ENCODE data around the gene PTPN6.

GRCh38 chr12:6902448-6902847 is 48.7 kb upstream of the PTPN6 start:
- TF ChIP-seq CTCF (conservative IDR thresholded peaks at IDR 0.05; ENCODE audit: low read length): no peak
- TF ChIP-seq EZH2phosphoT487 (IDR thresholded peaks at IDR 0.05; ENCODE audit: borderline replicate concordance, low read depth, low read length): no peak
